Hepatic stellate cell (primary cell): ENCODE measurements around the gene GLE1.
"Not testable (repeated sequence)": the region's sequence is repeated elsewhere in the genome, so short reads cannot be mapped to it uniquely, and the experiment has no call there.

Experiments
- DNase-seq: peaks from one replicate; pipeline ENCODE4 v3.0.0; 2011; ENCODE audit warnings: low spot score

Gene GLE1

DNA sequence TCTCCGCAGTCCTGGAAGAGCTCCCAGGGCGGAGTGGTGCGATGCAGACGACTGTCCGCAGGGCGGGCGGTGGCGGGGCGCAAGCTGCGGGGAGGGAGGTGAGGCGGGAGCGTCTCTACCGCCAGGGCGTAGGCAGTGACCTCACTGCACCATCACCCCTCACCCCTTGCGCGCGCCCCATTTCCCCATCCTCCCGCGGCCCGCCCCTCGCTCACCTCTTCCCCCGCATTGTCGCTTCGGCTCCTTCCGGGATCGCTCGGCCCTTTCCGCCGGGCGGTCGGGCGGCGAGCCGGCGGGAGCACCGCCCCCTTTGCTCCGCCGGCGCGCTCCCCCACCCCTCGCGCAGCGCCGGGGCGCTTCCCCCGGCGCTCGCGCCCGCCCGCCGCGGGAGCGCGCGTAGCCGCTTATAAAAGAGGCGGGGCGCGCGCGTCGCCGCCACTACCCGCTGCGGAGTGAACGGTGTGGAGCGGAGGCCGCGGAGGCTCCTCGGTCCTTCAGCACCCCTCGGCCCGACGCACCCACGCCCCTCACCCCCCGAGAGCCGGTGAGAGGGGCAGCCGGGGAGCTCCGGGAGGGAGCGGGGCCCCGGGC is 47.7 kb downstream of the GLE1 start, which contains the start of gene SPTAN1:
Gene SPTAN1 (plus strand): TSS at position 435 of the 591 bp plus-strand sequence. CDS start 14,154 bp downstream, outside the sequence.
- peak; percentile 93 for DNase-seq

DNA sequence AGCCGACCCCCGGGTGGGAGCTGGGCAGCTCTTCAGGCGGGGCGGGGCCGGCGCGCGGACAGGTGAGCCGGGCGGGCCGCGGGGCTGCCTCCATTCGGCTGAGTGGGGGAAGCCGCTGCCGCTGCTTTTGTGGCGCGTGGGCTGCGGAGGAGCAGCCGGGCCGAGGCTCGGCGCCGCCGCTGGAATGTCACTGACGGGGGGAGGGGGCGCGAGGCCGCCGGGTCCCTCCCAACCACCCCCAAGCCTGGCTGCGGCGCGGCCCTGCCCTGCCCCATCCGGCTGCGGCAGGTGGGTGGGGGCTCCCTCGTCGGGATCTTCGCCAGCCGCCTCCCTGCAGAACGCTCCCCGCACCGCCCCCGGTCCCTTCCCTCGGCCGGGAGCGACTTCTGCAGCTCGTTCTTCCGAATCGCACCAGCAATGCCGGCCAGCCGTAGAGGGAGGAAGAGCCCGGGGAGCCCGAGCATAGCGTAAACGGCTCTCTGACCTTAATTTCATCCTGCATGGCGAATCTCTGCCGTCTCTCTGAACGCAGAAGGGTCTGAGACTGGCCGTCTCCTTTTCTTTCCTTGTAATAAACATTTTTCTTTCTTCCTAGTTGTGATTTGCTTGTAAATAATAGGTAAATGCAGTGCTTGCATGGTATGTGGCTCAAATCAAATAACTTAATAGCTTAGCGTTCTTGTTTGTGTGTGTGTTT is 48.4 kb downstream of the GLE1 start:
- peak; percentile 54 for DNase-seq

DNA sequence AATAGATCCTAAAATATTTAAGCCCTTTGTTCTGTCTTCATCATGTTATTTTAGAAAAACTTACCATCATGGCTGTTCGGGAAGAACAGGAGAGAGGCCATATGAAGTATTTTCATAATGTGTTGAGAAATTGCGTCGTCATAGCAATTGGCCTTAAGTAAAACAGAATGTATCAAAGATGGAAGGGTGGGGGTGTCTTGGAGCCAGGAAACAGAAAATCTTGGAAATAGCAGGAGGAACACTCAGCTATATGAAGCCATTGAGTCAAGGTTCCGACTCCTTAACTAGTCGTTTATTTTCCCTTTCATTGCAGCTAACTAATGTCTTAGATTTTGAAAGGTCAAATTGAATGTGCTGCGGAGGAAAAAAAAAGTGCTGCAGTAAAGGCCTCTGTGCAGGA is 49.2 kb downstream of the GLE1 start:
- DNase-seq: peak; percentile 51

DNA sequence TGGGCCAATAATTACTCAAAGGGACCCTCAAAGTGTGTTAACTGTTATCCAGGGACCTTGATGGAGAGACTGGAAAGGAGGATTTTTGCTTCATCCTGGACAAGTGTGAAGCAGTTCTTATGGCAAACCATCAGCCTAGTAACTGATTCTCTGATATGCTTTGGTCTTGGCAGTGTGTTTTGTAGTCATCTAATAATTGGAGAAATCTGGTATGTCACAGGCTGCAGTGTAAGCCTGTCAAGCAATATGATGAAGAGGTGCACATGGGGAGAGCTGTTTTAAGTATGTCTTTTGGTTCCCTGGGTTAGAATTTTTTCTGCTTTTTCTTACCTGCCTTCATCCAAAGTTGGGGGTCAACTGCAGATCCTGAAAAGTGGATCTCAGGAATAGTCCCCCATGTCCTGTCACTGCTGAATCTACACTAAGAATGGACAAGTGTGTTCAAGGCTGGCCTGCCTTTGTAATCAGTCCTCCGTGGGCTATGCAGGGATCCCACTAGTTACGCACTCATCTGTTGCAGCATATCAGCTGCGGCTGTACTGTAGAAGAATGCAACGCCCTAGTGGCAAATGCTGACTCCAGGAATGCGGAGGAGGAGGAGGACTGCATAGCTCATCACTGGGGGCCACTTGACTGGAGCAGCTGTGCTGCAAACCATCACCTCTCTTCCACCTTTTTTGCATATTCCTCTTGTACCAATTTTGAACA is 49.8 kb downstream of the GLE1 start:
- DNase-seq: peak; percentile 88

DNA sequence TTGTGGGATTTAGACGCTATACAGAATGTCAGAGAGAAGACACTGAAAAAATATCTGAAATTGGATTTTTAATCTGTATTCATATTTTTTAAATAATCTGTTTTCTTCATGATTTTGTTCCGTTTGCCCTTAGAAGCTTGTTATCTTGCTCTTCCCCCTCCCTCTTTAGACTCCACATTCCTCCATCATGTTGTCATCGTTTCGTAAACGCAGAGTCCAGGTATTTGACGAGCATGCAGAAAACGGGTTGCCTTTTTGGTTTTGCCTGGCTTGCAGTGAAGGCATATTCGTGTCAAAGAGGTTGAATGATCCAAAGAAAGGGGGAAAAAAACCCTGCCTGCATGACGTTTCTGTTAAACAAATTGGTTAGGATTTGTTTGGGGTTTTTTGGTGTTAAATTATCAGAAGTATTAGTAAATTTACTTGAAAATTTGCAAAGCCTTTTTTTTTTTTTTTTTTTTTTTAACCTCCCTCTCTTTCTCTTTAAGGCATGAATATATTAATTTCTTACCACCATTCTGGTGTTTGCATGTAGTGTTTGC is 50.7 kb downstream of the GLE1 start:
- DNase-seq: peak; percentile 61

DNA sequence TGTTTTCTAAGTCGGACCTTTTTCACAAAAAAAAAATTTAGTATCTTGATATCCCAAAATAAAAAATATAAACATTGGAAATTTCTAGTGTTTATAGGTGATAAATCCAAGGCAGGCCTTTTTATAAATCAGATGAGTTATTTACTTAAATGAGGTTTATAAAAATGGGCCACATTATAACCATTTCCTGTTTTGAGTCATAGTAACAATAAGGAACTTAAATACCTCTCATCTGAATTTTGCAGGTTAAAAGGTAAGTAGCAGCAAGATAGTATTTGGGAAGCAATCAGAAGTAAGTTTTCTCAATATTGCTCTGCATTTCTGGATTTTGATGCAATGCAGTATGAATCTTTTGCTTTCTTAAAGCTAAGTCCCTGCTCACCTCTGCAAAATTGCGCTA is 51.8 kb downstream of the GLE1 start:
- no peak for DNase-seq

DNA sequence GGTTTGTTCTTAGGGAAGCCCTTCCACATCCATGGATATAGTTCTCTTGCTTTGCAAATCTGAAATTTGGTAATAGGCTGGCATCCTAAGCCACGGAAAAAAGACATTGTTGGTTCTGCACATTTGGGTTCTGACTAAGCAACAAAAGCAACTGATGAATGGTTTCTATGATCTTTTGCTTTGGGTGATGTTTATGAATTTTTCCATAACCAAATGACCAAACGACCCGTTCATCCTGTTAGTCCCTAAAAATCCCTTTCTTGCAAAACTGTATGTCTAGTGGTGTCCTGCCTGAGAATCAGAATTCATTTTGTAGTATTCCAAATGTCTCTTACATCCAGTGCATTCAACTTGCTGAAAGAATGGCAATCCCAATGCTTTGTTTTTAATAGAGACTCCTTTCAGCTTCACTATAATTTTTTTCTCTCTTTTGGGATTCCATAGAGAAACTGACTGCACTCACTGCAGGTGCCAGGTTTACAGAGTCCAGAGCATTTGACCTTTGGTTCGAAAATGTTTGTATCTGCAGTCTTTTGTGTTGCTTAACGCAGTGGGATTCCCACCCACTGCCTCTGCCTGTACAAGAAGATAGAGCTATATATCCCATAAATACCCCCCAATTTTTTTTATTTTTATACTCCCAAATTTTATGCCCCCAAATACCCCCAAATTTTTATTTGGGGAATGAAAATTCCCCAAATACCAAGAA is 52.6 kb downstream of the GLE1 start:
- DNase-seq: no peak

DNA sequence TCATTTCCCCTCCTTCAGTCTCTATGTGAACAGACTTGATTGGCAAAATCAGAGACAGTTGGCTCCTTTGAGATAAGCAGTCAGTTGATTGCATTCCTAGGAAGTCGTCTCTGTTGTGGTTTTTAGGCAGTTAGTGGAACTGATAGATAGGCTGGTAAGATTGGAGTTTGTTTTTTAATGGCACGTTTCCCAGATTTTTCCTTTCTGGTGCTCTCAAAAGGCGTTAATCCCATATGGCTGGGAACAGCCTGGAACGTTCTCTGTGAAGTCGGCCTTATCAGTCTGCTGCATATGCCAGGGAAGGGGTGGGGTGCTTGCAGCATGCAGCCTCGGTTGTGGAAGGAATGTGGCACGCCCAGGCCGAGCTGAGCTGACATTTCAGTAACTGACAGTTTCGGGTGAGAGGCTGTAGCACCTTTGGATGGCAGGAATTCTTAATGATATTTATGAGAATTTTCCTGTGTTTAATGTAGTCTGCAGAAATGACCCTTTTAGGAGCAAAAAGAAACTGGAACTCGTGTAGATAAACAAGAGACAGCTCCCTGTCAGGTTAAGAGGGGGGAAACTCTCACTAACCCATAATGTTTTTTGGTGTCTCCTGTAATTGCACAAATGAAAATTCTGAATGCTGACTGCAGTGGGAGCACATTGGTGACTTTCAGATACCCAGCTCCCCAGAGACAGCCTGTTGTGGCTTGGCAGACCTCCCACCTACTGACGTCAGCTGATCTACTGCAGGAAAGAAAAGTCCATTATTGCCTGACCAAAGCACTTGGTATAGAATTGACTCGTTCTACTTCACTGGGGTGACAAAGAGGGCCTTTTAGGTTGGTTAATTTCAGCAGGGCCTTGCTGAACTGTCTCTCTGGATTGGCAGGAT is 54.2 kb downstream of the GLE1 start:
- peak; percentile 64 for DNase-seq

DNA sequence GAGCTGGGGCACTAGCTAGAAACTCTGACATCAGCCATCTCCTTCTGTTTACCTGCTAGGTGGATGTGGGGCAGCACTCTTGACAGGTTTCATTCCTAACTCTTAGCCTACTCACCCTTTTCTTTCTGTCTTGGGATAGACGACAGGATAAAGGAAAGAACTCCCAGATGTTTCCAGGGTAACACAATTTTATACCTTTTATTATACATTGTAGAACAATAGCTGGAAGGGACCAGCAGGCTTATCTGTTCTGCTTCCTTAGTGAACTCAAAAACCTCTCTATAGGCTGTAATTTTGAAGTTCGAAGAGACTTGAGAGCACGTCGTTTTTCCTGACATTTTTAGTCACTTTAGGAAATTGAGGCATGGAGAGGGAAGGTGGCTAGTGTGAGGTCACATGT is 61.1 kb downstream of the GLE1 start:
- DNase-seq: no peak

DNA sequence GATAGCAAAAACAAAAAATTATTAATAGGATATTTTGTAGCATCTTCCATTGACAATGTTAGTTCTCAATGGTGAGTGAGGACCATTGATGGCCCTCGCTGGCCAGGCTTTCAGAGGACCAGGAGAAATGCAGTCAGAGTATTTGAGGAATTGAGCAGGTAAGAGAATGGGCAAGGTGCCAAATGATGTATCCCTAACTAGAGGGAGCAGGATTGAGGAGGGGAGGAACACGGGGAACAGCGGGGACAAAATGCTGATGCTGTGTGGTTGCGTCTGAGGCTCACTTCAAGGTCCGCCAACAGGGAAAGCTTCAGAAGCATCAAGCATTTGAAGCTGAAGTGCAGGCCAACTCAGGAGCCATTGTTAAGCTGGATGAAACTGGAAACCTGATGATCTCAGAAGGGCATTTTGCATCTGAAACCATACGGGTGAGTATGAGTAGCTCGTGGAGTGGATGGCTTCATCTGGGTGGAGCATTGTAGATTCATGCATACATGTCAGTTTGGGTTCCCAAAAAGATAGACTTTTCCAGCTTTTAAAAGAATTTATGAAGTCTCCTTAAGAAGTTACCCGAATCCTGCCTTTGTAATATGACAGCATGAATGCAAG is 64.1 kb downstream of the GLE1 start:
- DNase-seq: no peak

DNA sequence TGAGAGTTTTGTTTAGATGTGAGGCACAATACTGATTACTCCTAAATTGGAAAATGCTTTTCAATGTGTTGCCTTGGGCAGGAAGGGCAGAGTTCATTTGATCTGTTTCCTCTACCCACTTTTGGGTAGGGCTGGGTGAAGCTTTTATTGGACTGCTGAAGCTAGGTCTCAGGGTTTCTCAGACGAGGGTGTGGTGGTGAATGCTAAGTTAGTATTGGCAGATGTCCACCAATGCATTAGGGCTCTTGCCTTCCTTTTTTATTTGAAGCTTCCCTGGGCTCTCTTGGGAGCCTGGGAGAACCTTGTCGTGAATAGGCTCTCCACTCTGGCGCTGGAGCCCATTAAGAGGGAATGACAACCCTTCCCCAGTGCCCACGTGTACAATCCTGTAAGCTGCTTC is 71.0 kb downstream of the GLE1 start:
- DNase-seq: no peak

DNA sequence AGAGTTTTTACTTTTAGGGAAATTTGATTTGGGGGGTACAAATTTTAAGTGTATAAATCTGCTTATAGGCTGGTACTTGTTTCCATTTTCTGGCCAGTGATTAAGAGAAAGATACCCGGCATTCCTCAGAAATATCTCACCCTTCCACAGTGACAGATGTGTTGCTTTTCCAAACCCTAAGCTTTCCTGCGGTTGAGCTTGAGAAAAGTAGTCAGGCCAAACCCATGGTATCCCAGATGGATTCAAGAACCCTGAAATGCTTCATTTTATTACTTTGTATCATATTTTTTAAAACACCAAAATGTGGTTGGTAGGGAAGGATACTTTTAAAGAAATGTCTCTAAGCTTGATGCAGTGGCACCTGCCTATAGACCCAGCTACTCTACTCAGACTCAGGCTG is 71.4 kb downstream of the GLE1 start:
- no peak for DNase-seq

DNA sequence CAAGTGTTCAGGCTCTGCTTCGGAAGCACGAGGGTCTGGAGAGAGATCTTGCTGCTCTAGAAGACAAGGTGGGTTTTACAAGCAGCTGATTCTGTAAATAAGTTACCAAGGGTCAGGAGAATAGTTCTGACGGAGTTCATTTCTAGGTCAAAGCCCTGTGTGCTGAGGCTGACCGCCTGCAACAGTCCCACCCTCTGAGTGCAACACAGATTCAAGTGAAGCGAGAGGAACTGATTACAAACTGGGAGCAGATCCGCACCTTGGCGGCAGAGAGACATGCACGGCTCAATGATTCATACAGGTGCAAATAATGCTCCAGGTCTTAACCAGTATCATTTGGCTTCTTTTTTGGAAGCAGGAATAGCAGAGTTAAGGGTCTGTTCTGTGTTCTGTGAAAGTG is 72.7 kb downstream of the GLE1 start:
- no peak for DNase-seq

DNA sequence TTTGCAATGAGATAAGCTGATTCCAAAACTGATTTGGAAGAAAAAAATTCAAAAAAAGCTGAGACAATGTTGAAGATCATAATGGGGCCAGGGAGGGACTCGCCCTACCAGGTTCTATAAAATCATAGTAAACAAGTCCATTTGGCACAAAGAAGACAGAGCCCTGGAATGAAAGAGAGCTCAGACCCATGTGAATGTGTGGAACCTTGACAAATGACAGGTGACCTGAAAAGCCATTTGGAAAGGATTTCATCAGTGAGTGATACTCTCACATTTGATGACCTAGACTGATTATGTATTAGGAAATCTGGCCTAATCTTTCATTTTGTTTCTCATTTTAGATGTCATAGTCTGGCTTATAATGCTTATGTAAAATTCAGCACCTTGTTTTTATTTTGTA is 74.7 kb downstream of the GLE1 start:
- no peak for DNase-seq

DNA sequence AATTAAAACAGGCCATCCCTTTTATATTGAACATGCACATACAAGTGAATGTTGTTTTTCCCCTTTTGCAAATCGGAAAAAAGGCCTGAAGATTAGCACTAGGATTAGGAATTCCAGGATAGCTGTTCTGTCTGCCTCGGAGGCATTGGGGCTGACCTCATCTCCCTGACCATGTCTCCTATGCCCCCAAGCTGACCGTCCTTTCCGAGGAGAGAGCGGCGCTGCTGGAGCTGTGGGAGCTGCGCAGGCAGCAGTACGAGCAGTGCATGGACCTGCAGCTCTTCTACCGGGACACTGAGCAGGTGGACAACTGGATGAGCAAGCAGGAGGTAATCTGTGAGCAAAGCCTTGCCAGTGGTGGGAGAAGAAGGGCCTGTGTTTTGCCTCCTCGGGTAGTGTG is 76.2 kb downstream of the GLE1 start:
- DNase-seq: no peak

DNA sequence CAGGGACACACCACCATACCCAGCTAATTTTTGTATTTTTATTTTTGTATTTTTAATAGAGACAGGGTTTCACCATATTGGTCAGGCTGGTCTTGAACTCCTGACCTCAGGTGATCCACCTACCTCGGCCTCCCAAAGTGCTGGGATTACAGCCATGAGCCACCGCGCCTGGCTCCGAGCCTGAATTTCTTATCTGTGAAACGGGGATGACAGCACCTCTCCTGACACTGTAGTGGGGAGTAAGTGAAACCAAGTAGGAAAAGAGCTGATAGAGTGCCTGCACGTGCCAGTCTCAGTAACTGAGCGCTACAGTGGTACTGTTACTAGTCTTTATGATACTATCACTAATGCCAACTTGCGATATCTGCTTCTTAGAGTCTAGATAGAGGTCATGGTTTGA is 80.6 kb downstream of the GLE1 start:
- DNase-seq: not testable (repeated sequence)

DNA sequence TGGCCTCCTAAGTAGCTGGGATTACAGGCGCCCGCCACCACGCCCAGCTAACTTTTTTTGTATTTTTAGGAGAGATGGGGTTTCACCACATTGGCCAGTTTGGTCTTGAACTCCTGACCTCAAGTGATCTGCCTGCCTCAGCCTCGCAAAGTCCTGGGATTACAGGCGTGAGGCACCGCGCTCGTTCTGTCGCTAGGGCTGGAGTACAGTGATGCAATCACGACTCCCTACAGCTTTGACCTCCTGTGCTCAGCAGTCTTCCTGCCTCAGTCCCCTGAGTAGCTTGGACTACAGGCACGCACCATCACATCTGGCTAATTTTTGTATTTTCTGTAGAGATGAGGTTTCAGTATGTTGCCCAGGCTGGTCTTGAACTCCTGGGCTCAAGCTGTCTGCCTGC is 82.4 kb downstream of the GLE1 start:
- not testable (repeated sequence) for DNase-seq

DNA sequence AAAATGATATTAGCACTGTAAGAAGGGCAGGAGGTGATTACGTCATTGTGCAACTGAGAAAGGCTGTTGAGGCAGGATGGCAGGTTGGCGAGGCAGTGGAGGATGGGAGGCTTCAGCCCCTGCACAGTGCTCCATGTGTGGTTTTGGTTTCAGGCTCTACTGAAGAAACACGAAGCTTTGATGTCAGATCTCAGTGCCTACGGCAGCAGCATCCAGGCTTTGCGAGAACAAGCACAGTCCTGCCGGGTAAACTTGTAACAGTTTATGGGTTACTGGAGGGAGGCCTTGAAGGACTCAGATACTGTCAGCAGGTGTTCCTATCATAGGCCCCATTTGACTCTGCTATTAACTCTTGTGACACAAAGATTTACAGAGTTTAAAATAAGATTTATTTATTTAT is 82.9 kb downstream of the GLE1 start:
- DNase-seq: no peak

DNA sequence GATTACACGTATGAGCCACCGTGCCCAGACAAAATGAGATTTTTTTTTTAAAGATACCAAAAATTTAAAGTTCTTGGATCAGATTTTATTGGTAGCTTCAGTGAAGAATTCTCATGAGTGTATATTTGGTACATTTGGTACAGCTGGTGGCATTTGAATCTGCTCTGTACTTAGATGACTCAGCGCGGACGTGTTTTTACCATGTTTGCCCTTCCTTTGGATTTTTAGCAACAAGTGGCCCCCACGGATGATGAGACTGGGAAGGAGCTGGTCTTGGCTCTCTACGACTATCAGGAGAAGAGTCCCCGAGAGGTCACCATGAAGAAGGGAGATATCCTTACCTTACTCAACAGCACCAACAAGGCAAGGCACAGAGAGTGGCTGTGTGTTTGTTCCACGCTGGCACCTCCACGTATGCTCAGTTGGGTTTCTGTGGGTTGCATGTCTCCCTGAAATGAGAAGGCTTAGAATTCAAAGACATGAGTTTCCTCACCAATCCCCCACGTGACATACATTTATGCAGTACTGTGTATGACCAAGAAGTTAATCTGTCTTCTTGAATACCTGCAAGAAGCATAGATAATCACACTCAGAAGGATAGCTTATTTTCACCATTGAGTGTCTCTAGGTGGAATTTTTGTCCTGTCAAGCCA is 84.2 kb downstream of the GLE1 start:
- no peak for DNase-seq
